A673 (cell line): ENCODE measurements around the gene SLC4A1.

Source experiments
- CTCF ChIP-seq: fragments of 300-800, 200-600 bp; sonication (generic); conservative IDR thresholded peaks from 2 replicates; pipeline ENCODE4 v1.5.1; 2017; ENCODE audit warnings: low read depth, mild to moderate bottlenecking, antibody characterized with exemption, low read length, moderate library complexity, mixed read lengths
- EZH2 ChIP-seq: fragments of 200-600 bp; sonication (generic); IDR thresholded peaks from 2 replicates; pipeline ENCODE4 v1.6.1; 2017; ENCODE audit warnings: borderline replicate concordance, low read depth, mild to moderate bottlenecking, mixed read lengths, antibody characterized with exemption, low read length; ENCODE audit not compliant: poor library complexity, severe bottlenecking

- TF ChIP-seq CTCF = no peak
- TF ChIP-seq EZH2 = no peak
These were observed 32.4 kb downstream of the SLC4A1 start for GRCh38 chr17:44235583-44235936.
